OCI-LY7 (cell line): ENCODE results near the gene NATD1. TPM values are rescaled to one million over a fixed set of nuclear protein-coding genes. Genes with fewer than 3 reads are reported as not detected.

Experiments used
- BruUV-seq: library from RNA; stranded (reverse); fragments of 400-500 nt; replicated peaks from 2 replicates; lab custom pipeline; 2021; lab: Mats Ljungman, UMichigan
- CTCF ChIA-PET: fragments of 300-600 bp; sonication (Branson Sonifier 250); formaldehyde crosslinking; loops from one replicate; lab custom pipeline; 2022; ENCODE audit warnings: antibody characterized with exemption; ENCODE audit not compliant: unreplicated experiment; lab: Charles Lee
- POLR2A ChIA-PET: fragments of 300-600 bp; sonication (Branson Sonifier 250); formaldehyde crosslinking; loops from one replicate; lab custom pipeline; 2022; ENCODE audit warnings: antibody characterized with exemption; lab: Charles Lee
- DNase-seq: peaks from one replicate; pipeline ENCODE4 v3.0.0-alpha.2; 2015; ENCODE audit warnings: low spot score
- H2AFZ ChIP-seq: fragments of 200-600 bp; sonication (generic), shearing (Covaris generic); 2 replicates; pipeline ENCODE4 v1.6.1; 2014; ENCODE audit warnings: mild to moderate bottlenecking, antibody characterized with exemption, low read length, moderate library complexity
- H3K27ac ChIP-seq: fragments of 200-600 bp; sonication (generic); 2 replicates; pipeline ENCODE4 v1.5.1; 2014; ENCODE audit warnings: mixed run types, low read depth, mild to moderate bottlenecking, moderate library complexity, low read length, inconsistent platforms; ENCODE audit not compliant: poor library complexity, severe bottlenecking
- H3K36me3 ChIP-seq: fragments of 200-600 bp; sonication (generic); 2 replicates; pipeline ENCODE4 v1.6.1; 2014; ENCODE audit warnings: mild to moderate bottlenecking, antibody characterized with exemption, low read length, moderate library complexity, mixed read lengths; ENCODE audit not compliant: insufficient read depth
- H3K4me1 ChIP-seq: fragments of 200-600 bp; sonication (generic); 2 replicates; pipeline ENCODE4 v1.5.1; 2014; ENCODE audit warnings: mild to moderate bottlenecking, low read length; ENCODE audit not compliant: insufficient read depth, poor library complexity, severe bottlenecking
- H3K4me2 ChIP-seq: fragments of 200-600 bp; sonication (generic); 2 replicates; pipeline ENCODE4 v1.6.1; 2014; ENCODE audit warnings: mild to moderate bottlenecking, low read length
- H3K4me3 ChIP-seq: fragments of 200-600 bp; sonication (generic); 2 replicates; pipeline ENCODE4 v1.5.1; 2014; ENCODE audit warnings: mild to moderate bottlenecking, low read depth, low read length; ENCODE audit not compliant: poor library complexity, severe bottlenecking
- H3K79me2 ChIP-seq: fragments of 200-600 bp; sonication (generic); 2 replicates; pipeline ENCODE4 v1.6.1; 2016; ENCODE audit warnings: low read depth, mild to moderate bottlenecking, low read length, moderate library complexity, mixed read lengths; ENCODE audit not compliant: insufficient read depth
- H3K9me2 ChIP-seq: fragments of 200-600 bp; sonication (generic); 2 replicates; pipeline ENCODE4 v1.6.1; 2016; ENCODE audit warnings: mild to moderate bottlenecking, low read length, mixed read lengths; ENCODE audit not compliant: insufficient read depth
- H3K9me3 ChIP-seq: fragments of 200-600 bp; sonication (generic); 2 replicates; pipeline ENCODE4 v1.6.1; 2014; ENCODE audit warnings: mild to moderate bottlenecking, mixed run types, low read length, mixed read lengths
- H4K20me1 ChIP-seq: fragments of 200-600 bp; sonication (generic); 2 replicates; pipeline ENCODE4 v1.6.1; 2014; ENCODE audit warnings: mild to moderate bottlenecking, antibody characterized with exemption, low read length, moderate library complexity, mixed read lengths; ENCODE audit not compliant: insufficient read depth
- EZH2phosphoT487 ChIP-seq: fragments of 200-600 bp; sonication (generic); IDR thresholded peaks from 2 replicates; pipeline ENCODE4 v1.6.1; 2018; ENCODE audit warnings: low read depth, borderline replicate concordance, mild to moderate bottlenecking, mixed run types, antibody characterized with exemption, low read length, moderate library complexity, mixed read lengths
- intact Hi-C: fragments of 100-400 bp; cut with micrococcal nuclease; formaldehyde crosslinking; loops from one replicate; pipeline ENCODE4 v1.10.0; 2022; ENCODE audit not compliant: unreplicated experiment
- total RNA-seq, 2 experiments: library from RNA; depleted of rRNA in 1 of 2; stranded (reverse); fragments of >200 nt in 1 of 2; shearing (Covaris generic) in 1 of 2; gene quantifications; 2 replicates each; pipeline ENCODE4 v1.2.3, GENCODE V29; 2014 to 2022
- TF ChIP-seq, protein P1 (sequence below): fragments of 200-600 bp; sonication (generic); conservative IDR thresholded peaks from 2 replicates; pipeline ENCODE4 v1.5.1; 2014; ENCODE audit warnings: mild to moderate bottlenecking, antibody characterized with exemption, low read length, moderate library complexity, mixed read lengths

The NATD1 gene
- total RNA-seq, 2 experiments from 2014 or later, result 0.85 to 6.0 TPM

DNA sequence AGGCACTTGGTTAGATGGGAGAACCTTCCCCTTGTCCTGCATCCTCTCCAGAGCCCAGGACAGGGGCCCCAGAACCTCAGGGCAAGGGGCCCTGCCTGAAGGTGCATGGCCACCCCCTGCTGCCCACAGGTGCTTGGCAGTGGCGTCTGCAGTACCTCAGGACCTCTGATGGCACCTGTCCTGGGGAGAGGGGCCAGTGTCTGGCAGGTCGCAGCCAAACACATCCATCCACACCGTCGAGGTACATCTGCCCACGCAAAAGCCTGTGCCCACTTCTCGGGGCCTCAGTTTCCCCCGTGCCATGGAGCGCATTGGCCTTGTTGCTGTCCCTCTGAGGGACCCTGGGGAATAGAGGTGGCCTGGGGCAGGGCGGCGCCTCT, 40.6 kb upstream of the NATD1 start:
- Histone ChIP-seq H2AFZ (no peak overlapping the region), H3K4me1 (peaks cover 13% of the 10 kb centered on the region), H3K27ac (no peak overlapping the region), H3K36me3 (peaks cover 11% of the 10 kb centered on the region), H3K79me2 (peaks cover 15% of the 10 kb centered on the region), H3K4me2 (no peak overlapping the region), H3K9me3 (no peaks in the 10 kb centered on the region), H4K20me1 (no peaks in the 10 kb centered on the region), H3K4me3 (no peak overlapping the region), H3K9me2 (no peaks in the 10 kb centered on the region)
- CTCF ChIA-PET, result no interaction called here
- BruUV-seq, result no TSS peak
- POLR2A ChIA-PET, result no interaction called here
- intact Hi-C loops, result no loop called here
- no peak for TF ChIP-seq EZH2phosphoT487
- TF ChIP-seq, protein P1, sequence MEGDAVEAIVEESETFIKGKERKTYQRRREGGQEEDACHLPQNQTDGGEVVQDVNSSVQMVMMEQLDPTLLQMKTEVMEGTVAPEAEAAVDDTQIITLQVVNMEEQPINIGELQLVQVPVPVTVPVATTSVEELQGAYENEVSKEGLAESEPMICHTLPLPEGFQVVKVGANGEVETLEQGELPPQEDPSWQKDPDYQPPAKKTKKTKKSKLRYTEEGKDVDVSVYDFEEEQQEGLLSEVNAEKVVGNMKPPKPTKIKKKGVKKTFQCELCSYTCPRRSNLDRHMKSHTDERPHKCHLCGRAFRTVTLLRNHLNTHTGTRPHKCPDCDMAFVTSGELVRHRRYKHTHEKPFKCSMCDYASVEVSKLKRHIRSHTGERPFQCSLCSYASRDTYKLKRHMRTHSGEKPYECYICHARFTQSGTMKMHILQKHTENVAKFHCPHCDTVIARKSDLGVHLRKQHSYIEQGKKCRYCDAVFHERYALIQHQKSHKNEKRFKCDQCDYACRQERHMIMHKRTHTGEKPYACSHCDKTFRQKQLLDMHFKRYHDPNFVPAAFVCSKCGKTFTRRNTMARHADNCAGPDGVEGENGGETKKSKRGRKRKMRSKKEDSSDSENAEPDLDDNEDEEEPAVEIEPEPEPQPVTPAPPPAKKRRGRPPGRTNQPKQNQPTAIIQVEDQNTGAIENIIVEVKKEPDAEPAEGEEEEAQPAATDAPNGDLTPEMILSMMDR, result no peak
- DNase-seq, result no peak

DNA sequence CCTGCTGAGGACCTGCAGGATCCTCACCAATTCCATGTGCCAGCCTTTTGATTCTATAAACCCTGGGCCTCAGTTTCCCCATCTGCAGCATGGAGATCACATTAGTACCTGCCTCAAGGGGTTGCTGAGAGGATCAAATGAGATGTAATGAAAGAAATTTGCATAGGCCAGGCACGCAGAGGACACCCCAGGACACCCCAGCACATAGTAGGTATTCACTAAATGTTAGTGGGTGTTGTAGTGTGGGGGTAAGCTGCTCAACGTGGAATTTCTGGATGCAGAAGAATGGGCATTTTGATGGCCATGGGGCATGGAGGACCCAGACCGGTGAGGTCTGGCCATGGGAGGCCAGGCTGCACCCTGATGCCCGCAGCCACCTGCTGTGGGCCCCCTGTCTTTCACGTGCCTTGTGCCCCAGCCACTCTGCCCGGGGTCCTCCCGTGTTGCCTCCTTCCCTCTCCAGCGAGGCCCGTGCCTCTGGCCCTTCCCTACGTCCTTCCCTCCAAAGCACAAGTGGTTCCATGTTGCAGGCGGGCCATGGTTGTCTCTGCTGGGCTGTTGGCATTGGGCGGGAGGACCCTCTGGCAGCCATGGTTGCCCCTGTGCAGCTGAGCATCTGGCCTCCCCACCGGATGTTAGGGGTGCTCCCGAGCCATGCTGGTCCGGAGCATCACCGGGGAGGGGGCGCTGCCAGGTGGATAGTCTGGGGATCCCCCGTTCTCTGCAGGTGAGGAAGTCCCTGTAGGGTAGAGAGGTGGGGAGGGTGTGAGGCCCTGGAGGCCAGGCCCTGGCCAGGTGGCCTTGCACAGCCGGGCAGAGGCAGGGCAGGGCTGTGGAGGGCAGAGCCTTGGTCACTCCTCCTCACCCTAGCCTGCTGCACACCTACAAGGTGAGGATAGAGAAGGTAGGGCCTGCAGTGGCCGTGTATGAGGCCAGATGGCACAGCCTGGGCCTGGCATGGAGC, 39.9 kb upstream of the NATD1 start:
- intact Hi-C loops, result no loop called here
- CTCF ChIA-PET, result no interaction called here

More for the DNA sequence above, 39.9 kb upstream of the NATD1 start:
- no peak overlapping the region for H3K27ac ChIP-seq
- peaks cover 19% of the 10 kb centered on the region for H3K79me2 ChIP-seq
- H3K9me2 ChIP-seq, result no peaks in the 10 kb centered on the region
- H3K4me3 ChIP-seq, result no peak overlapping the region
- DNase-seq, result no peak
- POLR2A ChIA-PET, result no interaction called here
- H3K4me1 ChIP-seq, result peaks cover 20% of the 10 kb centered on the region
- no peaks in the 10 kb centered on the region for H4K20me1 ChIP-seq
- no peak overlapping the region for H3K4me2 ChIP-seq
- no peak overlapping the region for H2AFZ ChIP-seq
- no peak for TF ChIP-seq EZH2phosphoT487
- TF ChIP-seq, protein P1, result no peak
- no peaks in the 10 kb centered on the region for H3K9me3 ChIP-seq
- peaks cover 11% of the 10 kb centered on the region for H3K36me3 ChIP-seq
- BruUV-seq, result no TSS peak
